ENCODE results near the gene AKNAD1. TPM values are rescaled to one million over a fixed set of nuclear protein-coding genes. Genes with fewer than 3 reads are reported as not detected.

The AKNAD1 gene
- total and polyA plus RNA-seq, 8 donors: 0.28 to 2.0 (median 0.37) TPM; not detected in 5

GRCh38 chr1:108845991-108846390 lies 10.9 kb downstream of the AKNAD1 start:
- H3K4me3 ChIP-seq: no peak overlapping the region
- H3K4me1 ChIP-seq: peaks cover 0 to 15% (median 0%) of the 10 kb centered on the region in 4 donors
- no peaks in the 10 kb centered on the region for H3K36me3 ChIP-seq
- H3K27ac ChIP-seq: no peak overlapping the region
- no peaks in the 10 kb centered on the region for H3K27me3 ChIP-seq
- H3K9me3 ChIP-seq: no peaks in the 10 kb centered on the region
- intact Hi-C loops (cut with DNase I; ENCODE audit: low total_unique reads): no loop called here
- no peak for DNase-seq
- no peak for TF ChIP-seq POLR2A (IDR thresholded peaks at IDR 0.05)
- TF ChIP-seq, protein P1, sequence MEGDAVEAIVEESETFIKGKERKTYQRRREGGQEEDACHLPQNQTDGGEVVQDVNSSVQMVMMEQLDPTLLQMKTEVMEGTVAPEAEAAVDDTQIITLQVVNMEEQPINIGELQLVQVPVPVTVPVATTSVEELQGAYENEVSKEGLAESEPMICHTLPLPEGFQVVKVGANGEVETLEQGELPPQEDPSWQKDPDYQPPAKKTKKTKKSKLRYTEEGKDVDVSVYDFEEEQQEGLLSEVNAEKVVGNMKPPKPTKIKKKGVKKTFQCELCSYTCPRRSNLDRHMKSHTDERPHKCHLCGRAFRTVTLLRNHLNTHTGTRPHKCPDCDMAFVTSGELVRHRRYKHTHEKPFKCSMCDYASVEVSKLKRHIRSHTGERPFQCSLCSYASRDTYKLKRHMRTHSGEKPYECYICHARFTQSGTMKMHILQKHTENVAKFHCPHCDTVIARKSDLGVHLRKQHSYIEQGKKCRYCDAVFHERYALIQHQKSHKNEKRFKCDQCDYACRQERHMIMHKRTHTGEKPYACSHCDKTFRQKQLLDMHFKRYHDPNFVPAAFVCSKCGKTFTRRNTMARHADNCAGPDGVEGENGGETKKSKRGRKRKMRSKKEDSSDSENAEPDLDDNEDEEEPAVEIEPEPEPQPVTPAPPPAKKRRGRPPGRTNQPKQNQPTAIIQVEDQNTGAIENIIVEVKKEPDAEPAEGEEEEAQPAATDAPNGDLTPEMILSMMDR (IDR thresholded peaks at IDR 0.05): no peak
- no peak for TF ChIP-seq EP300 (IDR thresholded peaks at IDR 0.05)
- TF ChIP-seq POLR2AphosphoS5 (IDR thresholded peaks at IDR 0.05): no peak
- 67 to 90% (median 79%) methylated on average over 6 of the region's 6 CpGs for WGBS, 5 donors

GRCh38 chr1:108845446-108845845 lies 11.4 kb downstream of the AKNAD1 start:
- 58 to 76% (median 65%) methylated on average over 4 of the region's 4 CpGs for WGBS, 5 donors
- no peaks in the 10 kb centered on the region for H3K9me3 ChIP-seq
- peaks cover 0 to 15% (median 0%) of the 10 kb centered on the region in 4 donors for H3K4me1 ChIP-seq
- no peak overlapping the region for H3K27ac ChIP-seq
- DNase-seq: no peak
- no peaks in the 10 kb centered on the region for H3K27me3 ChIP-seq
- no peak for TF ChIP-seq POLR2A (IDR thresholded peaks at IDR 0.05)
- TF ChIP-seq, protein P1 (IDR thresholded peaks at IDR 0.05): no peak
- TF ChIP-seq EP300 (IDR thresholded peaks at IDR 0.05): no peak
- no peak for TF ChIP-seq POLR2AphosphoS5 (IDR thresholded peaks at IDR 0.05)
- H3K36me3 ChIP-seq: no peaks in the 10 kb centered on the region
- intact Hi-C loops (cut with DNase I; ENCODE audit: low total_unique reads): no loop called here
- no peak overlapping the region for H3K4me3 ChIP-seq

GRCh38 chr1:108843390-108844137 lies 13.3 kb downstream of the AKNAD1 start:
- Histone ChIP-seq H3K27ac (peak overlapping the region in 1 of 5 donors; percentile 57), H3K9me3 (no peaks in the 10 kb centered on the region), H3K4me3 (no peak overlapping the region), H3K27me3 (no peaks in the 10 kb centered on the region), H3K36me3 (no peaks in the 10 kb centered on the region), H3K4me1 (peaks cover 0 to 15% (median 0%) of the 10 kb centered on the region in 4 donors)
- WGBS, 5 donors: 47 to 80% (median 69%) methylated on average over 3 of the region's 3 CpGs
- peak in 1 of 2 donors; percentile 42 for DNase-seq
- TF ChIP-seq EP300 (IDR thresholded peaks at IDR 0.05) (no peak), POLR2A (IDR thresholded peaks at IDR 0.05) (no peak), POLR2AphosphoS5 (IDR thresholded peaks at IDR 0.05) (no peak)
- TF ChIP-seq, protein P1 (IDR thresholded peaks at IDR 0.05): no peak
- intact Hi-C loops (cut with DNase I; ENCODE audit: low total_unique reads): no loop called here

DNA sequence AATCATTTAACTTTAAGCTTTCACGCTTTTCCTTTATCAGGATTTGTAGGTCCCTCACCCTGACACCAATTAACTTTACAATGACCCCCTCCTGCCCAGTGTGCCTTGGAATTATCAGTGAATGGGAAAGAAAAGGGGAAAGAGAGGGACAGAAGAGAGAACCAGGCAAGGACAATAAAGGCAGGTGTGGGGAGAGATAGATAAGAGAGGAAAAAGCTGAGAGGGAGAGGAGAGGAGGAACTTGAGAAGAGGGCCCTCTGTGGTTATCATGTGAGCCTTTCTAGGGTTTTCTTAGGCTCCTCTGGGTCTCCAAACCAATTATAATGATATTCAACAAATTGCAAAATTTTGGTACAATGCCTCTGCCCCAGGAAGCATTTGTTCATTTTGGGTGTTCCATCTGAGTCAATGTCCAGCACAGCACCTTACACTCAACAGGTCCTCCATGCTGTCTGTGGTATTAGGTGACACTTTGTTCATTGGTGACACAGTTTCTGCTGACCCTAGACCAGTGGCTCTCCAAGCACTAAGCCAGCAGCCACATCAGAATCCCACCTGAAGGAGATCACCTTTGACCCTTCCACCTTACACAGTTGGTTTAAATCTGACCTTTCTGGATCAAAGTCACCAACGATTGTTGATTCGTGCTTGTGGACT lies 14.2 kb downstream of the AKNAD1 start:
- intact Hi-C loops (cut with DNase I; ENCODE audit: low total_unique reads): no loop called here
- TF ChIP-seq, protein P1 (IDR thresholded peaks at IDR 0.05): no peak
- TF ChIP-seq POLR2AphosphoS5 (IDR thresholded peaks at IDR 0.05) (no peak), EP300 (IDR thresholded peaks at IDR 0.05) (no peak), POLR2A (IDR thresholded peaks at IDR 0.05) (no peak)
- H3K27ac ChIP-seq: peak overlapping the region in 2 of 5 donors; percentile 11 to 57

More for the DNA sequence above, 14.2 kb downstream of the AKNAD1 start:
- DNase-seq: no peak
- H3K4me1 ChIP-seq: peaks cover 0 to 15% (median 0%) of the 10 kb centered on the region in 4 donors
- H3K4me3 ChIP-seq: no peak overlapping the region
- H3K9me3 ChIP-seq: no peaks in the 10 kb centered on the region
- H3K27me3 ChIP-seq: no peaks in the 10 kb centered on the region
- no peaks in the 10 kb centered on the region for H3K36me3 ChIP-seq
- WGBS, 5 donors: 49 to 77% (median 64%) methylated on average over 3 of the region's 3 CpGs

Measured in stomach (tissue), 9 donors.